Activated CD4-positive, alpha-beta T cell treated with anti-CD3 and anti-CD28 coated beads, Interleukin-2, amount 10 ng/mL, durations not matched to agents 24 days and 14 days (primary cell): ENCODE data around the gene RAB3C. TPM values are rescaled to one million over a fixed set of nuclear protein-coding genes. Genes with fewer than 3 reads are reported as not detected.

Experiments used
- DNase-seq: peaks from one replicate; pipeline ENCODE4 v3.0.0; 2022
- H3K27ac Mint-ChIP-seq: one replicate; pipeline ENCODE4 v1.8.0; 2022; ENCODE audit warnings: mild to moderate bottlenecking, mixed read lengths
- H3K27me3 Mint-ChIP-seq: one replicate; pipeline ENCODE4 v1.8.0; 2022; ENCODE audit warnings: mixed read lengths
- H3K36me3 Mint-ChIP-seq: one replicate; pipeline ENCODE4 v1.8.0; 2022; ENCODE audit warnings: low read depth, mild to moderate bottlenecking, mixed read lengths
- H3K4me1 Mint-ChIP-seq: one replicate; pipeline ENCODE4 v1.8.0; 2021; ENCODE audit warnings: mixed read lengths
- H3K4me3 Mint-ChIP-seq: one replicate; pipeline ENCODE4 v1.8.0; 2022; ENCODE audit warnings: mild to moderate bottlenecking, moderate library complexity, mixed read lengths
- H3K9me3 Mint-ChIP-seq: one replicate; pipeline ENCODE4 v1.8.0; 2021; ENCODE audit warnings: mixed read lengths
- intact Hi-C: fragments of 100-400 bp; cut with micrococcal nuclease; formaldehyde crosslinking; loops from one replicate; pipeline ENCODE4 v1.15.1; 2023
- total RNA-seq: library from RNA; stranded (reverse); gene quantifications from 2 replicates; pipeline ENCODE4 v1.2.3, GENCODE V29; 2022

RAB3C gene
- total RNA-seq, 1 donor from 2014 or later: not detected

- intact Hi-C loops: no loop called here
- Mint-ChIP-seq H3K4me1 (peaks cover 10% of the 10 kb centered on the region), H3K27ac (no peak overlapping the region), H3K9me3 (peaks cover 3% of the 10 kb centered on the region), H3K27me3 (peaks cover 2% of the 10 kb centered on the region), H3K4me3 (no peak overlapping the region), H3K36me3 (no peaks in the 10 kb centered on the region)
- no peak for DNase-seq
These were observed 184.2 kb downstream of the RAB3C start for GRCh38 chr5:58767104-58767503.

GRCh38 chr5:58770136-58770535 is 187.3 kb downstream of the RAB3C start:
- Mint-ChIP-seq H3K4me3 (no peak overlapping the region), H3K36me3 (no peaks in the 10 kb centered on the region)

DNA sequence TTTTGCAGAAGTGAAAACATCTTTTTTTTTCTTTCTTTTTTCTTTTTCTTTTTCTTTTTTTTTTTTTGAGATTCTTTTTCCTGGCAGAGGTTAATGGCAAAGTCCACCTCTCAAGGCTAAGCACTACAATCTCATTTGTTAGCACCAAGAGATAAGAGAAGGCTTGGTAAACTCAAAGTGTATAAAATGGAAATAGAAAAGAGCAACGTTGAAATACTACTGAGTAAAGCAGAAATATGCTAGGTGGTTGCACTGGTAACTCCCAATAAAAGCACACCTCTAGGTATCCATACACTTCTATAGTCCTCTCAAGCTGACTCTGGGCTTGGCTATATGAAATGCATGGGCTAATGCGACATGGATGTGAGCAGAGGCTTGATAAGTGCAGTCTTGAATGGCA is 188.9 kb downstream of the RAB3C start:
- Mint-ChIP-seq H3K36me3 (no peaks in the 10 kb centered on the region), H3K9me3 (no peaks in the 10 kb centered on the region), H3K4me1 (peaks cover 12% of the 10 kb centered on the region), H3K27ac (no peak overlapping the region), H3K27me3 (peaks cover 3% of the 10 kb centered on the region), H3K4me3 (no peak overlapping the region)
- intact Hi-C loops: no loop called here
- DNase-seq: no peak

More at GRCh38 chr5:58770136-58770535, 187.3 kb downstream of the RAB3C start:
- intact Hi-C loops: no loop called here
- Mint-ChIP-seq H3K27me3 (peaks cover 3% of the 10 kb centered on the region), H3K27ac (no peak overlapping the region), H3K9me3 (peaks cover 3% of the 10 kb centered on the region), H3K4me1 (peaks cover 10% of the 10 kb centered on the region)
- DNase-seq: no peak

GRCh38 chr5:58773744-58774441 is 191.0 kb downstream of the RAB3C start:
- Mint-ChIP-seq H3K36me3 (no peaks in the 10 kb centered on the region), H3K4me1 (peaks cover 12% of the 10 kb centered on the region), H3K4me3 (no peak overlapping the region), H3K9me3 (peaks cover 5% of the 10 kb centered on the region), H3K27ac (no peak overlapping the region), H3K27me3 (peaks cover 3% of the 10 kb centered on the region)
- no peak for DNase-seq
- intact Hi-C loops: no loop called here

- Mint-ChIP-seq H3K27me3 (peaks cover 3% of the 10 kb centered on the region), H3K4me3 (no peak overlapping the region), H3K36me3 (no peaks in the 10 kb centered on the region), H3K9me3 (peaks cover 6% of the 10 kb centered on the region), H3K4me1 (peaks cover 12% of the 10 kb centered on the region), H3K27ac (no peak overlapping the region)
- intact Hi-C loops: loop anchor here (1.0 kb wide), 1 partner anchor 10 kb away; no protein-coding TSS in a partner anchor
- no peak for DNase-seq
These were observed 192.1 kb downstream of the RAB3C start for GRCh38 chr5:58774937-58775336.

GRCh38 chr5:58775701-58776262 is 192.9 kb downstream of the RAB3C start:
- H3K9me3 Mint-ChIP-seq: peaks cover 6% of the 10 kb centered on the region
- peaks cover 3% of the 10 kb centered on the region for H3K27me3 Mint-ChIP-seq
- DNase-seq: no peak
- H3K4me3 Mint-ChIP-seq: no peak overlapping the region
- intact Hi-C loops: loop anchor here (1.0 kb wide), 1 partner anchor 10 kb away; no protein-coding TSS in a partner anchor
- H3K27ac Mint-ChIP-seq: no peak overlapping the region
- no peaks in the 10 kb centered on the region for H3K36me3 Mint-ChIP-seq
- peaks cover 12% of the 10 kb centered on the region for H3K4me1 Mint-ChIP-seq

GRCh38 chr5:58776559-58776958 is 193.7 kb downstream of the RAB3C start:
- intact Hi-C loops: no loop called here
- H3K27me3 Mint-ChIP-seq: peaks cover 6% of the 10 kb centered on the region
- DNase-seq: no peak
- H3K36me3 Mint-ChIP-seq: no peaks in the 10 kb centered on the region
- H3K9me3 Mint-ChIP-seq: peaks cover 6% of the 10 kb centered on the region
- no peak overlapping the region for H3K27ac Mint-ChIP-seq
- peaks cover 12% of the 10 kb centered on the region for H3K4me1 Mint-ChIP-seq
- H3K4me3 Mint-ChIP-seq: no peak overlapping the region

DNA sequence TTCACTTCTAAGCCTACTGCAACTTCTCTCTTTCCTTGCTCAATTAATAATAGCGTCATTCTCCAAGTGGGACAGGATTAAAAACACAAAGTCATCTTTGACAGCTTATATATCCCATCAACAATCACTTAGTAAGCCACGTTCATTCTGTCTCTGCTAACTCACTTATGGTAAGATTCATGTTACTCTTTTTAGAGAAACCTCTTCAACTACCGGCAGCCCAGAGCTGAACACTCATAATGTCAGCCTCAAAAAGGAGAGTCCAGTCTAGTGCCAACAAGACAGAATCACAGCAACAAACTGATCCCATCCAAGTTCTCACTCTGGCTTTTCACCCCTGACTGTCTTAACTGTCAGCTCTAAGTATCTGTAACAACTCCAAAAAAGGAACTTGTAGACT is 196.0 kb downstream of the RAB3C start:
- Mint-ChIP-seq H3K9me3 (peaks cover 6% of the 10 kb centered on the region), H3K4me3 (no peak overlapping the region), H3K36me3 (no peaks in the 10 kb centered on the region), H3K27ac (no peak overlapping the region), H3K4me1 (peaks cover 12% of the 10 kb centered on the region), H3K27me3 (peaks cover 14% of the 10 kb centered on the region)
- intact Hi-C loops: no loop called here
- no peak for DNase-seq

DNA sequence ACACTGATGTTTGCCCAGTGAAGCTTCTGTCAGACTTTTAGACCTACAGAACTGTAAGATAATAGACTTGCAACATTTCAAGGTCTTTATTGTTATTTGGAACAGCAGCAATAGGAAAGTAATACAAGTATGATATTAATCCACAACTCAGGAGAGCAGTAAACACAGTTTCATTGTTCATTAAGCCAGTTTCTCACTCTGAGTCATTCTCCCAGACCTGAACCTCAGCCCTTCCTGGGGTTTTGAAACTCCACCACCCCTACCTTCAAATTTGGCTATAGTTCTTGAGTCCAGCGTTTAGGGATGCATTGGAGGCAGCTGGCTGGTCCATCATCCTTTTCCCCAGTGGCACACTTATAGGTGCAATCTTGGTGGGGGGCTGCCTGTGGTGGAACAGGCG is 203.2 kb downstream of the RAB3C start:
- peaks cover 4% of the 10 kb centered on the region for H3K4me1 Mint-ChIP-seq
- intact Hi-C loops: no loop called here
- no peaks in the 10 kb centered on the region for H3K9me3 Mint-ChIP-seq
- H3K36me3 Mint-ChIP-seq: no peaks in the 10 kb centered on the region
- no peak for DNase-seq
- peaks cover 20% of the 10 kb centered on the region for H3K27me3 Mint-ChIP-seq
- H3K4me3 Mint-ChIP-seq: no peak overlapping the region
- no peak overlapping the region for H3K27ac Mint-ChIP-seq

GRCh38 chr5:58786711-58787303 is 203.9 kb downstream of the RAB3C start:
- no peak overlapping the region for H3K27ac Mint-ChIP-seq
- peaks cover 20% of the 10 kb centered on the region for H3K27me3 Mint-ChIP-seq
- intact Hi-C loops: no loop called here
- H3K36me3 Mint-ChIP-seq: no peaks in the 10 kb centered on the region
- H3K4me1 Mint-ChIP-seq: peaks cover 4% of the 10 kb centered on the region
- no peak for DNase-seq
- no peak overlapping the region for H3K4me3 Mint-ChIP-seq
- no peaks in the 10 kb centered on the region for H3K9me3 Mint-ChIP-seq

GRCh38 chr5:58787987-58788386 is 205.1 kb downstream of the RAB3C start:
- DNase-seq: no peak
- H3K4me3 Mint-ChIP-seq: no peak overlapping the region
- no peaks in the 10 kb centered on the region for H3K9me3 Mint-ChIP-seq
- peaks cover 13% of the 10 kb centered on the region for H3K27me3 Mint-ChIP-seq
- intact Hi-C loops: no loop called here
- H3K36me3 Mint-ChIP-seq: no peaks in the 10 kb centered on the region
- H3K4me1 Mint-ChIP-seq: peaks cover 4% of the 10 kb centered on the region
- H3K27ac Mint-ChIP-seq: no peak overlapping the region

DNA sequence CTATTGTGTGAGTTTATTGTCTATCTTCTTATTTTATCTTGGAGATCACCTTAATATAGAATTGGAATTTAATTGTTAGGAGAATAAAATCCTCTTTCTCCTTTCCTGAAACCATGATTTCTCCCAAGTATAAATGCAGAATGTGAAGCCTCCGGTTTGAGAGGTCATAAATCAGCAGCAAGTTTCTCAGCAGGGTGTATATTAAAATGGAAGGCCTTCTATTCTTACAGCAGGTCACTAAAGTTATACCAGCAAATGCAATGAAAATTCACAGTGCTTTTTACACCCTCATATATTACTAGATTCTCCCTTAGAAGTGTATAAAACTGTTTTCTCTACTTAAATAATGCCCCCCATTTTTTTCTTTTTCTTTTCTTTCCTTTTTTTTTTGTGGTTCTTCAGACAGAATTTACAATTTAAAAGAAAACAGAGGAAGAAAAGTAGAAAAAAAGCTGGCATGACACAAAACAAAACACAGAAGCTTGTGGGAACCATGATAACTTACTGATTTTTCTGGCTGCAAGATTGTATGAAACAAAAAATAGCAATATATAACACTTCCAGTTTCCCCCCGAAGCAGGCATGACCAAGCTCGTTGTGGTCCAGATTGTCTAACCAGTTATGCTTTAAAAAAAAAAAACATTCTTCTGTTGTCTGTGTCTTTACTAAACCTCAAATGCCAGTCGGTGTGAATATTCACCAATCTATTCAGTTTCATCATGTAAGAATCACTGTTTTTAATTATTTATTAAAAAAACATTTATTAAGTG is 211.2 kb downstream of the RAB3C start:
- peaks cover 7% of the 10 kb centered on the region for H3K9me3 Mint-ChIP-seq
- H3K27me3 Mint-ChIP-seq: peaks cover 3% of the 10 kb centered on the region
- peaks cover 4% of the 10 kb centered on the region for H3K4me1 Mint-ChIP-seq
- no peak overlapping the region for H3K4me3 Mint-ChIP-seq
- intact Hi-C loops: loop anchor here (2.0 kb wide), 1 partner anchor 29 kb away; no protein-coding TSS in a partner anchor
- H3K27ac Mint-ChIP-seq: no peak overlapping the region
- DNase-seq: no peak
- H3K36me3 Mint-ChIP-seq: no peaks in the 10 kb centered on the region

- Mint-ChIP-seq H3K4me3 (no peak overlapping the region), H3K27ac (no peak overlapping the region)
- no peak for DNase-seq
These were observed 212.0 kb downstream of the RAB3C start for GRCh38 chr5:58794875-58795274.

GRCh38 chr5:58795327-58795726 is 212.5 kb downstream of the RAB3C start:
- Mint-ChIP-seq H3K27ac (no peak overlapping the region), H3K9me3 (peaks cover 7% of the 10 kb centered on the region), H3K4me1 (peaks cover 4% of the 10 kb centered on the region), H3K36me3 (no peaks in the 10 kb centered on the region), H3K27me3 (peaks cover 5% of the 10 kb centered on the region), H3K4me3 (no peak overlapping the region)
- intact Hi-C loops: loop anchor here (2.0 kb wide), 1 partner anchor 31 kb away; no protein-coding TSS in a partner anchor
- DNase-seq: no peak

More at GRCh38 chr5:58794875-58795274, 212.0 kb downstream of the RAB3C start:
- intact Hi-C loops: loop anchor here (2.0 kb wide), 1 partner anchor 30 kb away; no protein-coding TSS in a partner anchor
- Mint-ChIP-seq H3K36me3 (no peaks in the 10 kb centered on the region), H3K4me1 (peaks cover 4% of the 10 kb centered on the region), H3K27me3 (peaks cover 5% of the 10 kb centered on the region), H3K9me3 (peaks cover 7% of the 10 kb centered on the region)
